GM21786 (cell line): Measurements from ENCODE around the gene PDE9A.
"Not testable (repeated sequence)": the region's sequence is repeated elsewhere in the genome, so short reads cannot be mapped to it uniquely, and the experiment has no call there.

ENCODE experiments used
- ATAC-seq: cut with Tn5 transposase; IDR thresholded peaks from one replicate; pipeline ENCODE4 v1.9.1; 2021; ENCODE audit not compliant: unreplicated experiment

The PDE9A gene

DNA sequence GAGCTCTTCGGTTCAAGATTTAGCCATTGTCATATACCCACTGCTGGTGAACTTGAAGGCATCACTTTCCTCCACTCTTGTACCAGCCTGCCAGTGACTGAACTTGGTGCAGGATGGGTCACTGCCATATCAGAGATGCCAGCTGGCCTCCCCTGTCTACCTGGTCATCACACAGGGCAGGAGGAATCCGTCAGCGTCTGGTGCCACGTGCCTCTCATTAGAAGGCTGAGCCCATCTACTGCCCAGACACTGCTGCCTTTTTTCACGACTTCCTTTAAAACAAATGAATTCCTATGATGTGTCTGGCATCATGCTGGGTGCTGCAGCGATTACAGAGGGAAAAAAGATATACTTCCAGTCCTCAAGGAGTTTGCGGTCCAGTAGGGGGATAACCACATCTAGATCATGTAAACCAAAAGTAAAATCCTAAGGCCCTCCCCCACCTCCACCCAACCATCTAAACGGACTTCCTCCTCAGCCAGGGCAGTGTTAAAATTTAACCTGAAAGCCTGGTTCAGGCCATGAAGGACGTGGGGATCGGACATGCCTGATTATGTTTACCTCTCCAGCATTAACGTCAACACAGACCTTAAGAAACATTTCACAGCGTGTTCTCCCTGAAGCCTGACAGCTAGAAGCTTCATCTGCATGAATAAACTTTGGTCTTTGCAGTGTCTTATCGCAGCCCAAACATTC is 29.2 kb upstream of the PDE9A start:
- no peak for ATAC-seq

DNA sequence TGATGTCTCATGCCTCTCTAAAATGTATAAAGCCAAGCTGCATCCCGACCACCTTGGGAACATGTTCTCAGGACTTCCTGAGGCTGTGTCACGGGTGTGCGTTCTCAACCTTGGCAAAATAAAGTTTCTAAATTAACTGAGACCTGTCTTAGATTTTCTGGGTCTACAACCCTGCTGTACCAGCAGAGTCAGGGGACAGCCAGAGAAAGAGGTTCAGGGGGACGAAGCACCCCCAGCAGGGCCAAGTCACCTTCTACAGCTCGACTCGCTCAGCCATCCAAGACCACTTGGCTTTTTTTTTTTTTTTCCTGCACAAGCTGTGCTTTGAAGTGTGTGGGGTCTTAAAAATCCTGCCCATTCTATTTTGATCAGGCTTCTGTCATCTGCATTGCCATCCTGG is 28.5 kb upstream of the PDE9A start:
- ATAC-seq, result no peak

DNA sequence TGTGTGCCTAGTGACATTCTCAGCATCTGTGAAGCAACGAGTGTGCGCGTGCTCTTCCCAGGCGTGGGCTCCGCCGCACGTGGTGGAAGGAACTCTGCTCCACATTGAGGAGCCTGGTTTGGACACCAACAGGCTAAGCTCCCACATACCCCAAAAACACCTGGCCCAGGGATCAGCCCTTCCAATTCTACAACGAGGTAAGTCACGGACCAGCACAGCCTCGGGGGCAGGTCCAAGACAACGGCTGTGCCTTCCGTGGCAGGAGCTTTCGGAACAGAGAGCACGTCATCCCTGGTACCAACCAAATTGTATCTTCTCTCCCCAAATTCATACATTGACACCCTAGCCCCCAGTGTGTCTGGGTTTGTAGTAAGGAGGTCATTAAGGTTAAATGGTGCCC is 27.2 kb upstream of the PDE9A start:
- ATAC-seq, result no peak

DNA sequence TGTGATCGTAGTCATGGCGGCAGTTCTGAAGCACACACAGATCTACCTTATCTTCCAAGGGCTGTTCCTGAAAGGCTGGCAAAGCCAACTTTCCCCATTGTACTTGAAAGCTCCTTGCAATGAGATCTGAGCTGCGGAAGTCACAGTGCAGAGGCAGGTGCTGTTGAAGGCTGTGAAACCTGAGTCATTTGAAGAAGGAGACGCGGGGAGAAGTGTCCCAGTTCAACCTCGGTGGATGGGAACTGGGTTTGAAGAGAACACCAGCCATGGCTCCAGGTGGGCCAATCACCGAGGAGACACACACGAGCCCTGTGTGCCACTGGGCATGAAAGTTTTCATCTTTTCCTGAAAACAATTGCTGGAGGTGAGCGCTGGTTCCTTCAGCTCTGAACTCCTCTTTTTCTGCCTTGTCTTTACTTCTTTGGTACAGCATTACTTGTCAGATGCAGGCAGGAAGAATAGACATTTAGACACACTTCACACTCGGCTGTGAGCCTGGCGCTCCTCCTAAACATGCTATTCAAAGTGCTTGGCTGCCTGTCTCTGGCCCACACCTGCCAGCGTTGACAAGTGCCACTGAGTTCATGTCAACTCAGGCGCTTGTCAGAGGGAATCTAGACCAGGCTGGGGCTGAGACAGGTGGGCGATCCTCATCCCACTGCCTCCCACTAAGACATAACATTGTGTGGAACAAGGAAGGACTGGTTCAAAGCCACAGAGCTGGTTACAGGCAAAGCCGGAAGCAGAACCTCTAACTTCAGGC is 25.7 kb upstream of the PDE9A start:
- no peak for ATAC-seq

DNA sequence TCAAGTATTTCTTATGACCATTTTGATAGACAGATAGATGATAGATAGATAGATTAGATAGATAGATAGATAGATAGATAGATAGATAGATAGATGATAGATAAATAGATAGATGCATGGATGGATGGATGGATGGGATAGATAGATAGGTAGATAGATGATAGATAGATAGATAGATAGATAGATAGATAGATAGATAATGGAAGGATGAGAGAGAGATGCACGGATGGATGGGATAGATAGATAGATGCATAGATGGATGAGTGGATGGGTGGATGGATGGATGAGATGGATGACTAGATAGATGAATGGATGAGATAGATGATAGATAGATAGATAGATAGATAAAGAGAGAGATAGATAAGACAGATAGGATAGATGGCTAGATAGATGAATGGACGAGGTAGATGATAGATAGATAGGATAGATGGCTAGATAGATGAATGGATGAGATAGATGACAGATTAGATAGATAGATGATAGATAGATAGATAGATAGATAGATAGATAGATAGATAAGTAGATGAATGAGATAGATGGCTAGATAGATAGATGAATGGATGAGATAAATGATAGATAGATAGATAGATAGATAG is 24.9 kb upstream of the PDE9A start:
- ATAC-seq, result not testable (repeated sequence)

DNA sequence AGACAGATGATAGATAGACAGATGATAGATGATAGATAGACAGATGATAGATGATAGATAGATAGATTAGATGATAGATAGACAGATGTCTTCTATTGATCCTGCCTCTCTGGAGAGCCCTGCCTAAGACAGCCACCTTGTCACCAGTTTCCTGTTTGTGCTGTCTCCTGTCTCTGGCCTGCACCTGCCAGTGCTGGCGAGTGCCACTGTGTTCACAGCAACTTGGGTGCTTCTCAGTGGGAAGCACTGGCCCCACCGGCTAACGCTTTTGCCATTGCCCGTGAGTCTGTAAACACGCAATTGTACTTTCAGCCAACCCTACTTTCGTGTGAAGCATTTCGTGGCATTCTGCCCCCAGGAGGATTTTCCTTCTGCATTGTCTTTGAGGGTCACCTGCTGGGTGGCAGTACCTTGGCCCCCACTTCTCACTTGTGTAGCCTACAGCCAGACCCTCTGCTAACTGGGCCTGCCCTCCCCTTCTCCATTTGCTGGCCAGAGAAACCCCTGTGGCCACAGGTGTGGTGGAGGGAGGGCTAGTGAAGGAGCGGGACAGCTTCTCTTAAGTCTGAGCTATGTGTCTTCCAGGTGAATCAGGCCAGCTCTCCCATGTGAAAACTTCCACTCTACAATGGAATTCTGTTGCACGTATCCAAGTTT is 23.4 kb upstream of the PDE9A start:
- ATAC-seq, result no peak

DNA sequence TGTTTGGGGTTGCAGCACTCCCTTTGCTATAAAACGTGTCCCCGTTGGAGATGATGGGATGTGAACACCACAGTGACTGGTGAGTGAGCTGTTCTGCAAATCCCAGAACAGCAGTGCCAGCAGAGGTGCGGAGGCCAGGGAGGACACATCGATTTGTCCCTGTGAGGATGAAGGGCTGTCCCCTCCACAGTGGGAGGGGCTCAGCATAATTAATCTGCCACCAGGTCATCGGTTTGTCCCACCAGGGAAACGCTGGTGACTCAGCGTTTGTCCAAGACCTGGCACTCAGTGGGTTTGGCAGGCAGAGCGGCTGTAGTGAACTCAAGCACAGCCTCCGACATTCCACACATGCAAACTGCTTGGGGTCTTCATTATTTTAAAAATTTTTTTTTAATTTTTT is 22.8 kb upstream of the PDE9A start:
- no peak for ATAC-seq

DNA sequence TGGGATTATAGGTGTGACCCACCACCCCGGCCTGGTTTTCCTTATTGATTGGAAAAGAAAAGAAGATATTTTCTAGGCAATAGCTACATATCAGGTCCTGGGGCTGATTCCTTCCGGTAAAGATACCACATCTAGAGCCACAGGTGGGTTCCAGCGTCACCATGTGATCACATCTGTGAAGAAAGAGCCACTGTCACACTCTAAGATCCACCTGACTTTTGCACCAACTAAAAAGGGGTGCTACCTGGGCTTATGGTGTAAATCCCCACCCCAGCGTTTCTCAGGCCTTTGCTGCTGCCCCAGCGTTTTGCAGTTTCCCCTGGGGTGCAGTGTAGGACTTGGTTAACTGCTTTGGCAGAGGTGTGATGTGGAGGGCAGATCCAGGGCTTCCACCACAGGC is 22.3 kb upstream of the PDE9A start:
- no peak for ATAC-seq

DNA sequence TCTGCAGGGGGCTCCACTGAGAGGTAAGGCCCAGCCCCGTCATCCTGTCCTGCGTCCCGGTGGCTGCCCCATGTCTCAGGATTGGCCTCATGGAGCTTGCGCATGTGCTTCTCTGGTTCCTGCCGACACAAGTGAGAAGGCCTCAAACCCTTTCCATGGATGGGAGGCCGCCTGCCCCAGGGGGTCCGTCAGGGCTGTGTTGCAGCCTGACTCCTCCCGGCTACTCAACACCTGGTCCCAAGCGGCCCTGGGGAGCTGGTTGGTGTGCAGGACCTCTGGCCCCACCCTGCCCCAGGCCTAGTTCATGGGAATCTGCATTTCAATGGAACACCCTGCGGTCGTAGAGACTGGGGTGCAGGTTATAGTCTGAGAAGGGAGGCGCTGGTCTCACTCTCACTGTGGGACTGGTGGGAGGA is 21.1 kb upstream of the PDE9A start:
- no peak for ATAC-seq

DNA sequence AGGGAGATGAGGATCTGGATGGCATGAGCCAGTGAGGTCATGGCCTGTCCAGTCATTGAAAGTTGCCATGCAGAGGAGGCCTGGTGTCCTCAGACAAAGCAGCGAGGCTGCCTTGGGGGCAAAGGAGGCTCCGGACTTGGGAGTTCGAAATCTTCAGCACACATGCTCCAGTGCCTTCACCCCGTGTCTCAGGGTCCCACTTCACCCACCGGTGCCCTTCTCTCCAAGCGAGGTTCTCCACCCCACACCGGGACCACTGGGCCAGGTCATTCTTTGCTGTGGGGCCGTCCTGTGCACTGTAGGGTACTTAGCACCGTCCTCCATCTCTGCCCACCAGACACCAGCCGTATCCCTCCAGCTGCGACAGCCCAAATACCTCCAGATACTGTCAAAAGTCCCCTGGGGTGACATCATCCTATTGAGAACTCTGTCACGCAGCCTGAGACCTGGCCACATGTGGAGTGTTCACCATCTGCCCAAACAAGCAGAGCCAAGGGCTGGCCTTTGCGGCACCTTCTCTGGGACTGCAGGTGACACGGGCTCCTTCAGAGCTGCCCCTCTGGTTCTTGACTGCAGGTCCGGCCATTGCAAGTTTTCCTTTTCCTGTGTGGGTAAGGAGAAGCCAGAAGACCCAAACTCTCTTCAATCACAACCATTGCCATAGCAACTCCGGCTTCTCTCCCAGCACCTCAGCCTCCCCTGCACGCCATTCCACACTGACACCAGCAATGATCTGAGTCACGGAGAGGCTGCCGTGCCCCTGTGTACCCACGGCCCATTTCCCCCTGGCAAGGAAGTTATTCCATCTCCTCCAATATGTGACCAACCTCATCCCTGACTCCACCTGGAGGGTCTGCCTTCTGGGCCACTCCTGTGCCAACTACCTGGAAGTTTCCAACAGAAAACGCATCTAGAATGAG is 20.4 kb upstream of the PDE9A start:
- no peak for ATAC-seq

DNA sequence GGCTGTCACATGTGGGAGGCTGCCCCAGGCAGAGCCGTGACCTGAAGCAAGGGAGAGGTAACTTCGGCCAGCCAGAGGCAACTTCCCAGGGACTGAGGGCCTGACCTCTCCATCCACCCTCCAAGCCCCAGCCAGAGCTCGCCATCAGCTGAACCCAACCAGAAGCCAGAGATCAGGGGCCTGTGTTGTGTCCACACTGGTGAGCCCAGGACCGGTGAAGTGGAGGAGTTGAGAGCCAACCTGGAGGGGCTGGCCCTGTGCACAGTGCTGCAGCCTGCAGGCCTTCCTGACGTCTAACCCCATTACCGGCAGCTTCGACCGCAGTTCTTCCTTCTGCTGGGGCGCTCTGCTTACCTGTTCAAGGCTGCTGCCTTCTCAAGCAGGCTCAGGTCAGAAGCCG is 19.6 kb upstream of the PDE9A start:
- ATAC-seq, result no peak

DNA sequence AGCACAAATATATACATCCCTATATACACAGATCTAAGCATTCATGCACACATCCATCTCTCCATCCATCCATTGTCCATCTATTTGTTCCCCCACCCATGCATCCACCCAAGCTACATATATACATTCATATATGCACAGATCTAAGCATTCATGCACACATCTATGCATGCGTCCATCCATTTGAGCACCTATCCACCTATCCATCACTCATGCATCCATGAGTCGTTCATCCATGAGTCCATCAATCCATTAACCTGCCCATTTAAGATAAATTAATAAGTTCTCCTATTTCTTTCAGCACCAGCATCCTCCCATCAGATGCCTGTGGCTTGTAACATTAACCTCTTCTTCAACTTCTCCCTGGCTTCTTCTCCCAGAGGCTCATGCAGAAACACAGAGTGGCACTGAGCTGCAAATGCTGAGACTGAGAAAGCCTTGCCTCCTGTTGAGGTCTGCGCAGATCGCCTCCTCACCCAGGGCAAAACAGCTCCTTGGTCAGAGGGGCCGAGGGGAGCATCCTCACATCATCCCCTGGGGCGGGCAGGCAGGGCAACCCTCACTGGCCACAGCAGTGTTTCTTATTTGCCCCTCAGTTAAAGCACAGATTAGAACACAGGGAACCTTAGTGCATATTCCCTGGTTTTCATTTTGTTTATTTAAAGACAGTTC is 17.4 kb upstream of the PDE9A start:
- no peak for ATAC-seq

DNA sequence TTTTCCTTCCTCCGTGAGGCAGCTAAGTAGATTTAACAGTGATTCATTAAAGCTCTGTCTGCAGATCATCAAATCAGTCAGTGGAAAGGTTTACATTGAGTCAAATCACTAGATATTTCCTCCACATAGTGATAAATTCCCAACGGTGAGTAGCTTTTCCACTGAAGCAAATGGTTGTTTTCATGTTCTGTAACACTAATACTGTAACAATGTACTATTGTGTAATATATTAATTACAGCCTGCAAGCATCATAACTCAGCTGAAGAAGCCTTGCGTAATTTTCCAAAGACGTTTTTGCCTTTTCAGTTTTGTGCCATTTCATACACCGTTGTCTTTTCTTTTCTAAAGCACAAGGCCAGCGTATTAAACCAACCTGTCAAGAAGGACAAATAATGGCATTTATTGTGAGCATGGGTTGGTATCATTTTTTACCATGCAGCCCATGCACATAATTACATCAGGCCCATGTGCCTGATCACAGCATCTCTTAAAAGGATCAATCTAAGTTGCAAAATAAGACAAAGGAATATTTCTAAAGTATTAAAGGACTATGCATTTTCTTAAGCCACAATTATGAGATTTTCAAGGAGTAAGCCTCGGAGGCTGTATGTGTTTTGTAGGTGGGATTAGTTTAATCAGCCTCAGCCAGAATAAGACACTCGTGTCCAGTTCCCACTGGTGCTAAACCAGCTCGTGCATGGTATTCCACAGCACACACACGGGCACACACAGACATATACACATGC is 16.7 kb upstream of the PDE9A start:
- ATAC-seq, result no peak

DNA sequence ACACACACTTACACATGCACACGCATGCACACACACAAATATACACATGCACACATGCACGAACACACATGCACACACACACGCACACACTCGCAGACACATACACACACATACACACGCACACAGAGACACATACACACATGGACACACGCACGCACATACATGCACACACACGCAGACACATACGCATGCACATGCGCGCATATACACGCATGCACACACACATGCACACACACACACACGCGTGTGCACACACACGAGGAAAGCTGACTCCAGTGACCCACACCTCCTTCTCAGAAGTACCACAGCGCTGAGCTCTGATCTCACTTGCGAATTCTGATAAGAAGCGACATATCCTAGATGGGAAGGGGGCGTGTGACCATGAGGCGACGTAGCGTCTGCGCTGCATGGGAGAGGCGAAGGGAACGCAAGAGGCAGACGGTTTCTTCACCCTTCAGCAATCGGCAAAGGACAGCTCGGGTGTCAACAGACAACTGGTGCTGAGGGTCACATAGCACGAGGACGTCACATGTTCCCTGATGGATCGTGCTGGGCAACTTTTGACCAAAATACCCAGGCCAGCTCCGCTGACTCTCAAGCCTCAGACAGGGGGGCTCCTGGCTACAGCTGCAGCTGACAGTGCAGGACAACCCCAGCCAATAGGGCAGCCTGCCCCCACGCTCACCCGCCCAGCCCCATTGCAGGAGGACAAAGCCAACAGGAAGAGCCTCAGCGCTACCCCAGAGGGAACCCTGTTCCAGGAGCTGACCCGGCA is 16.0 kb upstream of the PDE9A start:
- ATAC-seq, result no peak

DNA sequence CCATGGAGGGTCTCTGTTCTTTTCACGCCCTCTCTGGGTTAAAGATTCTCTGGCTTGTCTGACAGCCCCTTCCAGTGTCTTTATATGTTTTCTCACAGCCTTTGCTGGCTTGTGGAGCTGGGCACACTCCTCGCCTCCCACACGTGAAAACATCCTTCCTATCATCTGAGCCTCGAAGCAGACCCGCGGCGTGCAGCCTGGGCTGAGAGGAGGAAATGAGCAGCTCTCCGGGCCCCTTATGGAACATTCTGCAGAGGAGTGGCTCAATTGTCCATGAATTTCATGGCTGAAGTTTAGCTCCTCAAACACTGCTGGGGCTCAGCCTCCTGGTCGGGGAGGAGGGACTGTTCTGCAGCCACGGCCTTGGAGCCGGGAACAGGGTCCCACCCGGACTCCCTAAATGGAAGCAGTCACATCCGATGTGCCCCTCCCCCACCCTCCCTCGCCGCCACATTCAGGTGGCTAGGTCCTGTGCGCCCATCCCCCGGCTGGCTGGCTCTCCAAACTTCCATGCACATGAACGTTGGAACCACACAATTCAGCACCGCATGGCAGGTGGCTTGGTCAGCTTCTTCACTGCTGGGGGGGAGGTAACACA is 15.1 kb upstream of the PDE9A start:
- no peak for ATAC-seq

DNA sequence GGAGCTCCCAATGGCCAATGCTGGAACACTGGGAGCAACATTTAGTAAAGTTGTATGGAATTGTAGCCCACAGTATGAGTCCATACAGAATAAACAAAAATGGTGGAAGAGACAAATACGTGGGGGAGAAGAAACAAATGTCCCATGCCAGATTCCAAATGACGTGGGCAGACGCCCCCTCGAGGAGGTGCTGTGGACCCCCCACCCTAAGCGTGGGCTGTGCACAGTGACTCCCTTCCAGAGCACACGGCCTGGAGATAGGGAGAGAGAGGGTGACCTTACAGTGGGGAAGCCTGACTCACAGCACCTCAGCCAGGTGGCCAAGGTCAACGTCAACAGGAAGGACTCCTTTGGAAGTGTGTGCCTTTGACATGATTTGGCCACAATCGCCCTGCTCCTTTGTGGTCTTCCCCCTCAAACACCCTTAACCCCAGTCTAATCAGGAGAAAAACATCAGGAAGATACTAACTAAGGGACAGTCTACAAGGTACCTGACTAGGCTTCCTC is 13.7 kb upstream of the PDE9A start:
- ATAC-seq, result no peak

DNA sequence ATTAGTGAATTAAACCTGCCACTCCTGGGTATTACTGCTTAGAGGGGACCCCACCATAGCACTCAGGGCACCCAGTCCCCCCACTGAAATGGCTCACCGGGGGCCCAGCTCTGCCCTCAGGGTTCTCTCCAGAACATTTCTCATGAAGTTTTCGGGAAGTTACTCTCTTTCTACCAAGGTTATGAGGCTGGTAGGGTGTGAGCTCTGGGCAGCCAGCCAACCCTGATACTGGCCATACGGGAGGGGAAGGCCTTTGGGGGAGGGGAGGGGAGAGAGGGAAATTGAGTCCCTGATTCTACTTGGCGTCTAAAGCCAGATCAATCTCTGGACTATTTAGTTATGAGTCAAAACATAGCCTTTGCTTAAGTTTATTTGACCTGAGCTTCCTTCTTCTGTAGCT is 12.9 kb upstream of the PDE9A start:
- ATAC-seq, result no peak
